Stimulated activated naive CD8-positive, alpha-beta T cell treated with anti-CD3 and anti-CD28 coated beads, Interleukin-15, Interleukin-2, amounts not matched to agents 100 U/mL and 50 U/mL, for 24 hours (primary cell): ENCODE measurements around the gene STAT3.
"Not testable (repeated sequence)": the region's sequence is repeated elsewhere in the genome, so short reads cannot be mapped to it uniquely, and the experiment has no call there.

Experiments used
- ATAC-seq: fragments of 150-1000 bp; cut with Tn5 transposase; one replicate; pipeline ENCODE4 v1.10.0; 2021
- DNase-seq: peaks from one replicate; pipeline ENCODE4 v3.0.0; 2021

Gene STAT3

GRCh38 chr17:42276609-42277341, 111.5 kb downstream of the STAT3 start:
- ATAC-seq: peak; percentile 24

GRCh38 chr17:42276359-42276608, 112.0 kb downstream of the STAT3 start, which contains the start of gene STAT5B:
TSS of gene STAT5B (minus strand) at chr17:42276391. CDS start at chr17:42232127, 44,264 bp downstream.
- peak; percentile 76 for DNase-seq
- ATAC-seq: peak; percentile 66

More at GRCh38 chr17:42276609-42277341, 111.5 kb downstream of the STAT3 start:
- peak; percentile 41 for DNase-seq

GRCh38 chr17:42275527-42276358, 112.5 kb downstream of the STAT3 start:
- ATAC-seq: peak; percentile 45
- peak; percentile 48 for DNase-seq

GRCh38 chr17:42274812-42275526, 113.3 kb downstream of the STAT3 start:
- no peak for DNase-seq
- no peak for ATAC-seq

- DNase-seq (no peak), ATAC-seq (no peak)
Measured at GRCh38 chr17:42274253-42274542, 114.0 kb downstream of the STAT3 start.

- ATAC-seq: no peak
- no peak for DNase-seq
Measured at GRCh38 chr17:42273474-42274252, 114.6 kb downstream of the STAT3 start.

GRCh38 chr17:42272162-42272907, 115.9 kb downstream of the STAT3 start:
- ATAC-seq: no peak

GRCh38 chr17:42271779-42272035, 116.5 kb downstream of the STAT3 start:
- ATAC-seq: no peak

More at GRCh38 chr17:42272162-42272907, 115.9 kb downstream of the STAT3 start:
- DNase-seq: no peak

GRCh38 chr17:42271006-42271778, 117.0 kb downstream of the STAT3 start:
- ATAC-seq (peak; percentile 15), DNase-seq (no peak)

More at GRCh38 chr17:42271779-42272035, 116.5 kb downstream of the STAT3 start:
- no peak for DNase-seq

GRCh38 chr17:42270596-42270995, 117.6 kb downstream of the STAT3 start:
- ATAC-seq: no peak
- DNase-seq: no peak

GRCh38 chr17:42270170-42270535, 118.1 kb downstream of the STAT3 start:
- ATAC-seq (no peak), DNase-seq (no peak)

- no peak for DNase-seq
- ATAC-seq: no peak
Measured at GRCh38 chr17:42268236-42268635, 120.0 kb downstream of the STAT3 start.

- DNase-seq (no peak), ATAC-seq (peak; percentile 97)
Measured at GRCh38 chr17:42266918-42267766, 121.1 kb downstream of the STAT3 start.

GRCh38 chr17:42266462-42266861, 121.8 kb downstream of the STAT3 start:
- no peak for ATAC-seq
- DNase-seq: no peak

GRCh38 chr17:42264366-42264765, 123.9 kb downstream of the STAT3 start:
- DNase-seq, ATAC-seq: not testable (repeated sequence)
